CD4-positive, alpha-beta T cell treated with Interleukin-12 subunit alpha and Interleukin-12 subunit beta, for 1 hour (primary cell): Measurements from ENCODE around the gene GPR78.
"Not testable (repeated sequence)": the region's sequence is repeated elsewhere in the genome, so short reads cannot be mapped to it uniquely, and the experiment has no call there.

Source experiments
- DNase-seq: peaks from one replicate; pipeline ENCODE4 v3.0.0-alpha.2; 2020

Gene GPR78

GRCh38 chr4:8618421-8618820 is 38.2 kb downstream of the GPR78 start:
- no peak for DNase-seq

- DNase-seq = no peak
Measured at GRCh38 chr4:8618961-8619720, 38.9 kb downstream of the GPR78 start.

- not testable (repeated sequence) for DNase-seq
Measured at GRCh38 chr4:8621135-8621534, 40.9 kb downstream of the GPR78 start.

GRCh38 chr4:8624601-8625272 is 44.5 kb downstream of the GPR78 start:
- DNase-seq = not testable (repeated sequence)

- not testable (repeated sequence) for DNase-seq
Measured at GRCh38 chr4:8630240-8630905, 50.2 kb downstream of the GPR78 start.

- not testable (repeated sequence) for DNase-seq
Measured at GRCh38 chr4:8631896-8632295, 51.7 kb downstream of the GPR78 start.

GRCh38 chr4:8634773-8635172 is 54.6 kb downstream of the GPR78 start:
- DNase-seq = not testable (repeated sequence)

GRCh38 chr4:8635897-8636554 is 55.8 kb downstream of the GPR78 start:
- not testable (repeated sequence) for DNase-seq
